GM11168 (cell line): ENCODE results near the gene KRT1.

Experiments used
- in situ Hi-C: fragments of 300-500 bp; cut with MboI; formaldehyde crosslinking; loops from one replicate; pipeline ENCODE4 v1.12.0; 2022; ENCODE audit warnings: low sequenced_read_pairs; ENCODE audit not compliant: unreplicated experiment

The KRT1 gene

GRCh38 chr12:52662918-52663229, 17.3 kb downstream of the KRT1 start:
- in situ Hi-C loops: no loop called here

DNA sequence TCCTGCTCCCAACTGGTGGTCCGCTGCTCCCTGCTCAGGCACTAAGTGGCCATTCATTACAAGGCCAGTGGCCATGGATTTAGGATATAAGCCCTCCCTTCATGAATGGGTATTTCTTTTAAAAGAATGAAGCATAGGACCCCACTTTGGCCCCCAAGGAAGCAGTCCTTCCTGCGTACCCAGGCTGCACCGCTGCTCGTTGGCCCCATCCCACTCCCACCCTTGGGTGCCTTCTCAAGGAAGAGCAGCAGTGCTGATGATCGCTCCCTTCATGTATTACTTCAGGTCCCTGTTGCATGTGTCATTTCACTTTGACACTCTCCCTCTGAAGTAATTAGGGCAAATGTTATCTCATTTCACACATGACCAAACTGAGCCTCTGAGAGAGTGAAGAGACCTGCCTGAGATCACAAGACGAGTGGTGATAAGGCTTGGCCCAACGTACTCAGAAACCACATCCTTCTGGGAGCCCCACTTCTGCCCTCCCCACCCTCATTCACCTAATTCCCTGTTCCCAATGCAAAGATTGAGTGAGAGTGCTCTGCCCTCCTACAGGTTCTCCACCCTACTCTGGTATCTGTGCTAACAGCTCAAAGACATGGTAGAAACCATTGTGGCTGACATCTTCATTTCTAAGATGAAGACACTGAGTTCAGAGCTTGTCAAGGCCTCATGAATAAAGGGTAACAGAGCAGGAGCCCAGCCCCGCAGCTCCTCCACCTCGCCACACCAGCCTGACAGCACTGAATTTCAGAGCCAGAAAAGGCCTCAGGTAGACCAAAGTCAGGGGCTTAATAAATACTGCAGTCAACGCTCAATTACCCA, 17.9 kb downstream of the KRT1 start:
- in situ Hi-C loops: no loop called here

- in situ Hi-C loops: no loop called here
Measured at GRCh38 chr12:52661668-52662067, 18.5 kb downstream of the KRT1 start.

GRCh38 chr12:52660934-52661499, 19.2 kb downstream of the KRT1 start:
- in situ Hi-C loops: no loop called here

DNA sequence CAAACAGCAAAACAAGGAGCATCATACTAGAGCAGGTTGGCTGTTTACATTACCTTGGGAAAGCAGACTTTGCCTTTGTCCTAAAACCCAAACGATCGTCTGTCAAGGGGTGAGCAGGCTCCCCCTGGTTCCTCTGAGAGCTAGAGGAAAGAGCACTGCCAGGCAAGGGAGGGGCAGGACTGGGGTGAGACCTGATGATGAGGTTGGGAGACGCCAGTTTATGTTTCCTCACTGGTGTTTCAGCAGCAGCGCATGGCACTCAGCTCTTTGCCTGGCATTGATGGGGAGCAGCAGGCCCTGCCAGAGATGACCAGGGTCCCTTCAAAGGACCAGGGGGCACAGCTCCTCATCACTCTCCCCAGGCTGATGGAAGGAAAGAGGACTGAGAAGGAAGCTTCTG, 20.3 kb downstream of the KRT1 start:
- in situ Hi-C loops: no loop called here

DNA sequence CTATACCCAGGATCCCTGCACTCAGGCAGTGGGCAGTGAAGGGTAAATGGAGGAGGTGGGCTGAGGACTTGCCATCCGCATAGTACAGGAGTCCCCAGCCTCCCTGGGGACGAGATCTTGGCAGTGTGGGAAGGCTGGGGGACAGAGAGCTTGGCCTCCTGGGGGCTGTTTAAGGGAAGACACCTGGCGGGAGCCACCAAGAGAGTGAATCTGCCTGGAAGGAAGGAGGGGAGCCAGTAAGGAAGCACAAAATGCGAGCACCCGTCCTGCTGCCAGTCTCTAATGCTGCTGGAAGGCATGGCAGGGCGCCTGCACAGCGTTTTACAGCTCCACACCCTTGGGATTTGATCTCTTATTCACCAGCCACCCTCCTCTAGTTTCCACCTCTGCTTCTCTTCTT, 20.8 kb downstream of the KRT1 start:
- in situ Hi-C loops: no loop called here

DNA sequence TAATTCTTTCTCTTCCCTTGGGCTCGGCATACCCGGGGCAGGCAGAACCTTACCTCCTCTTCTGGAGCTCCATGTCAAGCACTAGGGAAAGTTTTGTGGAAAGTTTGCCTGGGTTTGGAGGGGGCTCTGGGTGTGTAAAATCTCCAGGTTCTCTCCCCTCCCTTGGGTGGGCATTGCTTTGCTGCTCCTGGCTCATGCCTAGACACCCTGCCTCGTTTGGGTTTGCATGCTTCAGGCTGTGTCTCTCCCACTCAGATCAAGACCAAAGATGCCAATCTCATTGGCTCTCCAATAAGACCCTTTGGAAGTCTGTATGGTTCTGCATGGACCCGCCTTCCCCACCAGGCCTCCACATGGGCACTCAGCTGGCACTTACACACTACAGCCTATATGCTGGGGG, 22.0 kb downstream of the KRT1 start:
- in situ Hi-C loops: no loop called here

DNA sequence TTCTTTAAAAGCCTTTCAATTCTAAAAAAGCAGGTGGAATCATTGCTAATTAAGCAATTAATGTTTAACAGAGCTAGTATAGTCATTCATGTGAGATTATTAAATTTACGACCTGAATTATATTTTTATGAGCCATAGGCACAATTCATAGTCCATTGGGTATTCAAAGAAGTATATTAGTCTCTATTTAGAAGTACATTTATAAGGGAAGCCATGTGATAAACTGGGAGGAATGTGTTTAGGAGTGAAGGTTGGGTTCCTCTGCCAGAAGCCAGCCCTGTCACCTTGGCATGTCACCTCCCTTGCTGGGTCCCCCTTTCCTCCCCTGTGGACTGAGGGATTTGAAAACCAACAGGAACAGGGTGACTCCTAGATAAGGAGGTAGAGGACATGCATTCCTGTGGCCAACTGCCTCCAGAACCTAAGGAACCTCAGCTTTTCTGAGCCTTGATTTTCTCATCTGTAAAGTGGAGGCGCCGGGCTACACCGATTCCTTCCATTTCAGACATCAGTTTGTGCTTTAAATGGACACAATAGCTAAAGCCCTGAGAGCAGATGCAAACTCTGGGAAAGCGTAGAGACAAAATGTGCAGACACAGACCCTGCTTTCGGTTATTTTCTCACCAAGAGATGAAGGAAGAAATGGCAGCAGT, 22.8 kb downstream of the KRT1 start:
- in situ Hi-C loops: no loop called here

DNA sequence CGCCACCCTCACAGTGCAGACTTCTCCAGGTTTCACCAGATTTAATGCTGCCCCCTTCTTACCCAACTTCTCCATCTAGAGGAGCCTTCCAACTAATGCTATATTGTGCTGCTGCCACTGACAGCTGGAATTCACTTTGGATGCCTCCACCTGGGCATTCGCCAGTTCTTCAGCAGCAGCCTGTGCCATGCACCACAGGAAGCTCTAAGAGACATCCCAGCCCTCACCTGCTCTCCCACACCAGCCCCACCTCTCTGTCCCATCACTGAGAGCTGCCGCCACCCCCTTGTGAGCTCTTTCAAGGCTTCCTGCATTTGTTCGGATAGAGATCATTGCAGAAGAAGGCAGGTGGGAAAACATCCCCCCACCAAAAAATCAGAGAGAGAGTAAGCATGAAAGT, 23.6 kb downstream of the KRT1 start:
- in situ Hi-C loops: no loop called here

DNA sequence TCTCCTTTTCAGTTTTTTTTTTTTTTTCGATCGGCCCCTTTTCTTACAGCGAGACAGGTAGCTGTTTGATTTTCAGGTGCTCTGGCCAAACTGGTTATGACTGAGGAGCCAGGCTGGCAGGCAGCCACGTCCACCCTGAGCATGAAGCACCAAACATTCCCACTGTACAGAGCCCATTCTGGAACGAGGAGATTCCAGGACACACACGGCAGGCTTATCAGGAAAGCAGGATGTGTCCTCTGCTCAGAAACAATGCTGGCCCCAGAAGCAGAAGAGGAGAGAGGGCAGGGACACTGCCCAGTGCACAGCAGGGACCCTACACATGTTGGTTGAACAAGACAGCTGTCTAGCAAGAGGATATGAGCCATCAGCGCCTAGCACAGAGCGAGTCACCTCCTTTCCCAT, 24.5 kb downstream of the KRT1 start:
- in situ Hi-C loops: no loop called here

DNA sequence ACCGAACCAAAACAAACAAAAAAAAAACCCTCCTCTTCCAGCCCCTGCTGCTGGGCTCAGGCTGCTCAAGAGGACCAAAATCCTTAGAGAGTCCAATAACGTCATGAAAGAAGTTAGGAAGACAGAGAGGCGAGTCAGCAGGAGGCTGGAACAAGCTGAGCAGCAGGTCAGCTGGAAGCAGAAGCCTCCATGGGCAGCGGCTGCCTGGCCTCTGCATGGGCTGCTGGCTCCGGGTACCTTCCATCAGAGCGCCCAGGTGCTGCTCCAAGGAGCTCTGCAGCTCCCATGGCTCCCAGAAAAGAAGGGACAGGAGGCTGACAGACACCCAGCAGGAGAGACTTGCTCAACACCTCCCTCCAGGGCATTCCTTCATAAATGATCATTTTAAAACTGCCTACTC, 25.0 kb downstream of the KRT1 start:
- in situ Hi-C loops: no loop called here

GRCh38 chr12:52651726-52652261, 28.4 kb downstream of the KRT1 start, which contains the start of gene KRT2:
Gene KRT2, minus strand, starts transcription at chr12:52652211. Its CDS starts 69 bp downstream, at chr12:52652142.
- in situ Hi-C loops: no loop called here

- in situ Hi-C loops: no loop called here
Measured at GRCh38 chr12:52650520-52651081, 29.6 kb downstream of the KRT1 start.

GRCh38 chr12:52649066-52649465, 31.1 kb downstream of the KRT1 start:
- in situ Hi-C loops: no loop called here

DNA sequence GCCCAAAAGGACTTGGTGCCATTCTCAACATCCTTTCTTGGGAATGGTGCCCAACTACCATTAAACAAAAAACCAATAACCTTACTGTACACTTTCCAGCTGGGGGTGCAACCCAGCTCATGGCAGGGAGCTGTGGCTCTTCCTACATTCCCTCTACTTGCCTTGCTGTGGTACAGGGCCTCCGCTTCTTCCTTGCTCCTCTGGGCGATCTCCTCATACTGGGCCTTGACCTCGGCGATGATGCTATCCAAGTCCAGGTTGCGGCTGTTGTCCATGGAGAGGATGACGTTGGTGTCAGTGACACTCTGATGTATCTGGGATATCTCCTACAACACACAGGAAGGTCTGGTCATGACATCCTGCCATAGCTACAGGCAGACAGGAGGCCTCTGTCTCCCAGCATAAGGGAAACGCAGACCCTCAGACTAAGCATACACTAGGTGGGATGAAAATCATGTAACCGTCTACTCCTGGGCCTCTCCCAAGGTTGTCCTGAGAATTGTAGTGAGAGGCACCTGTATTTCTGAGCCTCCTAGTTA, 32.1 kb downstream of the KRT1 start:
- in situ Hi-C loops: no loop called here

DNA sequence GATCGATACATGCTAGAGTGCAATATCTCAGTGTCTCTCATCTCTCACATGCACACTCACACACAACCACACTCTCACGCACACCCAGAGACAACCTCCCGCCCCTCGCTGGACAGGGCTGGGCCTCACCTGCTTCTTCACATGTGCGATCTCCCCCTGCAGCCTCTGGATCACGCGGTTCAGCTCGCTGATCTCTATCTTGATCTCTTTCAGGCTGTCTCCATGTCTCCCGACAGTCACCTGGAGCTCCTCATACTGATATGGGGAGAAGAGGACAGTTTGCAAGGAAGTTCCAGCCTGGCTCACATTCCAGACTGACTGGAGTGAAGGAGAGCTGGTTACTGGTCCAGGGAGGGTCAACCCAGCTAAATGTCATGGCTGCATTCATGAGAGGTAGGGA, 32.6 kb downstream of the KRT1 start:
- in situ Hi-C loops: no loop called here

- in situ Hi-C loops: no loop called here
Measured at GRCh38 chr12:52646613-52647012, 33.6 kb downstream of the KRT1 start.

GRCh38 chr12:52645982-52646381, 34.2 kb downstream of the KRT1 start:
- in situ Hi-C loops: no loop called here

DNA sequence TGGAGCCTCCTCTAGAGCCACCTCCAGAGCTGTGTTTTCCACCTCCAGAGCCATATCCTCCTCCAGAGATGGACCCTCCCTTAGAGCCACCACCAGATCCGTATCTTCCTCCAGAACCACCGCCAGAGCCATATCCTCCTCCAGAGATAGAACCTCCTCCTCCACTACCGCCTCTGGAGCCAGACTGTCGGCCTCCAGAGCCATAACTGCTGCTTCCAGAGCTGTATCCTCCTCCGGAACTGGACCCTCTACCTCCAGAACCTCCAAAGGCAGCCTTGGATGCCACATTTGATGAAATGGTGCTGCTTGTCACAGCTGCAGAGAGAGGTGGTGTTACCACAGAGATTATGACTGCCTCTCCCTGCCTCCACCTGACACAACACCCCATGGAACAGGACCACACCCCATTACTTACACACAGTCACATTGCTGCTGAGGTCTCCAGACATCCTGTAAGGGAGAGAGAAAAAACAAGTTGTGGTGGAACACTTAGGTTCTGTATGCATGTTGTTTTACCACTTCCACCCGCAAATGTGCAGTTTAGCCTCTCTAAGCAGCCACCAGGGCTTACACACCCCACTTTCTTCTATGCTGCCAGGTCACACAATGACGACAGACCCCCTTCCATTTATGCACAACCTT, 35.0 kb downstream of the KRT1 start:
- in situ Hi-C loops: no loop called here

GRCh38 chr12:52644078-52644415, 36.2 kb downstream of the KRT1 start:
- in situ Hi-C loops: no loop called here
